ENCODE results near the gene UNC119B. TPM values are rescaled to one million over a fixed set of nuclear protein-coding genes. Genes with fewer than 3 reads are reported as not detected.

UNC119B gene
- total and polyA plus RNA-seq, 2 experiments from 2014 or later = 9.9 to 51.3 TPM

- TF ChIP-seq EZH2phosphoT487 (IDR thresholded peaks at IDR 0.05; ENCODE audit: unreplicated experiment) (no peak), EZH2 (IDR thresholded peaks at IDR 0.05; ENCODE audit: low read depth, unreplicated experiment) (no peak)
Observed at GRCh38 chr12:120733574-120733973, 23.3 kb downstream of the UNC119B start (continued).

DNA sequence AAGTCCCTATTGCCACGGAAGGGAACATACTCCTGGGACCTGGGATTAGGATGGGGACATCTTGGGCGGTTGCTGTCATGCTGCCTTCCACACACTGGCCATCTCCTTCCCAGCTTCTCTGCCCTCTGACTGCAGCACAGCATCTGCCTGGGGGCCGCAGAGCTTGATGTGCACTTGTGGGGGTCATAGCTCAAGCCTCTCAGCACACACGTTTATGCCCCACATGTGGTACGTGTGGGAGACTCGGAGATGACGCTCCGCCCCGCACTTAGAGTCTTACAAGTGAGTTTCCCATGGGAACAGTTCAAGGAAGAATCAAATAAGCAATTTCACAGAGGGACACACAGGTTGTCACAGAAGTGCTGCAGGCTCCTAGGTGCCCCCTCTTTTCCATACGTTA lies 24.0 kb downstream of the UNC119B start:
- H3K36me3 ChIP-seq (ENCODE audit: insufficient read depth) = no peaks in the 10 kb centered on the region
- H3K4me3 ChIP-seq = no peak overlapping the region
- no peak overlapping the region for H3K27ac ChIP-seq (ENCODE audit: low read depth)
- Mint-ChIP-seq H3K4me1 (no peaks in the 10 kb centered on the region), H3K27me3 (ENCODE audit: insufficient read depth, low read depth, poor library complexity) (peaks cover 3% of the 10 kb centered on the region), H3K4me3 (no peak overlapping the region), H3K36me3 (ENCODE audit: low read depth) (peaks cover 24% of the 10 kb centered on the region), H3K27ac (no peak overlapping the region), H3K9me3 (peaks cover 14% of the 10 kb centered on the region; the same call in 2 of the 3 replicates)
- no peaks in the 10 kb centered on the region for H3K27me3 ChIP-seq (ENCODE audit: insufficient read depth)
- no peaks in the 10 kb centered on the region for H3K4me1 ChIP-seq (ENCODE audit: insufficient read depth)
- no peaks in the 10 kb centered on the region for H3K9me2 ChIP-seq (ENCODE audit: insufficient read depth)
- no peak for TF ChIP-seq ZNF462 (CRISPR knock-in tag; IDR thresholded peaks at IDR 0.05)
- no peak for TF ChIP-seq NANOG (IDR thresholded peaks at IDR 0.05; ENCODE audit: borderline replicate concordance)
- TF ChIP-seq POLR2AphosphoS5 (IDR thresholded peaks at IDR 0.05; ENCODE audit: low read depth) = no peak
- TF ChIP-seq EZH2phosphoT487 (IDR thresholded peaks at IDR 0.05; ENCODE audit: unreplicated experiment) = no peak
- TF ChIP-seq EZH2 (IDR thresholded peaks at IDR 0.05; ENCODE audit: low read depth, unreplicated experiment) = no peak
- no peak for TF ChIP-seq ZNF114 (CRISPR knock-in tag; IDR thresholded peaks at IDR 0.05)
- TF ChIP-seq, protein P1, sequence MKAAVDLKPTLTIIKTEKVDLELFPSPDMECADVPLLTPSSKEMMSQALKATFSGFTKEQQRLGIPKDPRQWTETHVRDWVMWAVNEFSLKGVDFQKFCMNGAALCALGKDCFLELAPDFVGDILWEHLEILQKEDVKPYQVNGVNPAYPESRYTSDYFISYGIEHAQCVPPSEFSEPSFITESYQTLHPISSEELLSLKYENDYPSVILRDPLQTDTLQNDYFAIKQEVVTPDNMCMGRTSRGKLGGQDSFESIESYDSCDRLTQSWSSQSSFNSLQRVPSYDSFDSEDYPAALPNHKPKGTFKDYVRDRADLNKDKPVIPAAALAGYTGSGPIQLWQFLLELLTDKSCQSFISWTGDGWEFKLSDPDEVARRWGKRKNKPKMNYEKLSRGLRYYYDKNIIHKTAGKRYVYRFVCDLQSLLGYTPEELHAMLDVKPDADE (IDR thresholded peaks at IDR 0.05) = no peak
- no peak for TF ChIP-seq JUNB (IDR thresholded peaks at IDR 0.05; ENCODE audit: unreplicated experiment)
- TF ChIP-seq STAT1 (IDR thresholded peaks at IDR 0.05; ENCODE audit: unreplicated experiment) = no peak
- TF ChIP-seq, protein P2, sequence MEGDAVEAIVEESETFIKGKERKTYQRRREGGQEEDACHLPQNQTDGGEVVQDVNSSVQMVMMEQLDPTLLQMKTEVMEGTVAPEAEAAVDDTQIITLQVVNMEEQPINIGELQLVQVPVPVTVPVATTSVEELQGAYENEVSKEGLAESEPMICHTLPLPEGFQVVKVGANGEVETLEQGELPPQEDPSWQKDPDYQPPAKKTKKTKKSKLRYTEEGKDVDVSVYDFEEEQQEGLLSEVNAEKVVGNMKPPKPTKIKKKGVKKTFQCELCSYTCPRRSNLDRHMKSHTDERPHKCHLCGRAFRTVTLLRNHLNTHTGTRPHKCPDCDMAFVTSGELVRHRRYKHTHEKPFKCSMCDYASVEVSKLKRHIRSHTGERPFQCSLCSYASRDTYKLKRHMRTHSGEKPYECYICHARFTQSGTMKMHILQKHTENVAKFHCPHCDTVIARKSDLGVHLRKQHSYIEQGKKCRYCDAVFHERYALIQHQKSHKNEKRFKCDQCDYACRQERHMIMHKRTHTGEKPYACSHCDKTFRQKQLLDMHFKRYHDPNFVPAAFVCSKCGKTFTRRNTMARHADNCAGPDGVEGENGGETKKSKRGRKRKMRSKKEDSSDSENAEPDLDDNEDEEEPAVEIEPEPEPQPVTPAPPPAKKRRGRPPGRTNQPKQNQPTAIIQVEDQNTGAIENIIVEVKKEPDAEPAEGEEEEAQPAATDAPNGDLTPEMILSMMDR (conservative IDR thresholded peaks at IDR 0.05; ENCODE audit: low read depth in 2 of 2) = no peak
- TF ChIP-seq, protein P3, sequence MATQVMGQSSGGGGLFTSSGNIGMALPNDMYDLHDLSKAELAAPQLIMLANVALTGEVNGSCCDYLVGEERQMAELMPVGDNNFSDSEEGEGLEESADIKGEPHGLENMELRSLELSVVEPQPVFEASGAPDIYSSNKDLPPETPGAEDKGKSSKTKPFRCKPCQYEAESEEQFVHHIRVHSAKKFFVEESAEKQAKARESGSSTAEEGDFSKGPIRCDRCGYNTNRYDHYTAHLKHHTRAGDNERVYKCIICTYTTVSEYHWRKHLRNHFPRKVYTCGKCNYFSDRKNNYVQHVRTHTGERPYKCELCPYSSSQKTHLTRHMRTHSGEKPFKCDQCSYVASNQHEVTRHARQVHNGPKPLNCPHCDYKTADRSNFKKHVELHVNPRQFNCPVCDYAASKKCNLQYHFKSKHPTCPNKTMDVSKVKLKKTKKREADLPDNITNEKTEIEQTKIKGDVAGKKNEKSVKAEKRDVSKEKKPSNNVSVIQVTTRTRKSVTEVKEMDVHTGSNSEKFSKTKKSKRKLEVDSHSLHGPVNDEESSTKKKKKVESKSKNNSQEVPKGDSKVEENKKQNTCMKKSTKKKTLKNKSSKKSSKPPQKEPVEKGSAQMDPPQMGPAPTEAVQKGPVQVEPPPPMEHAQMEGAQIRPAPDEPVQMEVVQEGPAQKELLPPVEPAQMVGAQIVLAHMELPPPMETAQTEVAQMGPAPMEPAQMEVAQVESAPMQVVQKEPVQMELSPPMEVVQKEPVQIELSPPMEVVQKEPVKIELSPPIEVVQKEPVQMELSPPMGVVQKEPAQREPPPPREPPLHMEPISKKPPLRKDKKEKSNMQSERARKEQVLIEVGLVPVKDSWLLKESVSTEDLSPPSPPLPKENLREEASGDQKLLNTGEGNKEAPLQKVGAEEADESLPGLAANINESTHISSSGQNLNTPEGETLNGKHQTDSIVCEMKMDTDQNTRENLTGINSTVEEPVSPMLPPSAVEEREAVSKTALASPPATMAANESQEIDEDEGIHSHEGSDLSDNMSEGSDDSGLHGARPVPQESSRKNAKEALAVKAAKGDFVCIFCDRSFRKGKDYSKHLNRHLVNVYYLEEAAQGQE (IDR thresholded peaks at IDR 0.05; ENCODE audit: unreplicated experiment) = no peak
- TF ChIP-seq ZNF331 (CRISPR knock-in tag; IDR thresholded peaks at IDR 0.05; ENCODE audit: low read depth) = no peak
- TF ChIP-seq CREB1 (CRISPR knock-in tag; IDR thresholded peaks at IDR 0.05; ENCODE audit: low read depth) = no peak
- H3K79me2 ChIP-seq (replicated peaks; ENCODE audit: insufficient read depth) = no peaks in the 10 kb centered on the region
- no peak overlapping the region for H2AFZ ChIP-seq
- ATAC-seq (no peak), DNase-seq (ENCODE audit: low spot score) (no peak)
- H3K4me2 ChIP-seq = no peak overlapping the region
- H3F3A ChIP-seq (replicated peaks; ENCODE audit: low read depth) = no peaks in the 10 kb centered on the region
- no peaks in the 10 kb centered on the region for H4K20me1 ChIP-seq (replicated peaks; ENCODE audit: insufficient read depth)
